RCC 7860 (cell line): ENCODE data around the gene PHF3.
A peak's percentile ranks its signal among the peaks of the same experiment; 100 is the strongest.
"Not testable (repeated sequence)": the region's sequence is repeated elsewhere in the genome, so short reads cannot be mapped to it uniquely, and the experiment has no call there.

Experiments
- DNase-seq: peaks from one replicate; pipeline ENCODE4 v3.0.0-alpha.2; 2015; ENCODE audit warnings: low spot score
- FAIRE-seq: peaks from 2 replicates; lab custom pipeline; 2012; peaks lifted over from hg19 to GRCh38; lab: Jason Lieb, UNC

The PHF3 gene

GRCh38 chr6:63690221-63690620, 54.6 kb downstream of the PHF3 start:
- DNase-seq (no peak), FAIRE-seq (no peak)

GRCh38 chr6:63705707-63706106, 70.1 kb downstream of the PHF3 start:
- FAIRE-seq (no peak), DNase-seq (no peak)

- no peak for FAIRE-seq
- no peak for DNase-seq
Measured at GRCh38 chr6:63706630-63707029, 71.0 kb downstream of the PHF3 start.

GRCh38 chr6:63708631-63709030, 73.0 kb downstream of the PHF3 start:
- FAIRE-seq (no peak), DNase-seq (no peak)

GRCh38 chr6:63709148-63709547, 73.5 kb downstream of the PHF3 start:
- no peak for FAIRE-seq
- no peak for DNase-seq

- DNase-seq: no peak
- FAIRE-seq: no peak
Measured at GRCh38 chr6:63713332-63713731, 77.7 kb downstream of the PHF3 start.

GRCh38 chr6:63714091-63714490, 78.5 kb downstream of the PHF3 start:
- no peak for FAIRE-seq
- DNase-seq: no peak

GRCh38 chr6:63716169-63716568, 80.6 kb downstream of the PHF3 start:
- no peak for DNase-seq
- no peak for FAIRE-seq

GRCh38 chr6:63721181-63721580, 85.6 kb downstream of the PHF3 start:
- FAIRE-seq (no peak), DNase-seq (no peak)

- DNase-seq (no peak), FAIRE-seq (peak; percentile 14)
Measured at GRCh38 chr6:63724721-63725120, 89.1 kb downstream of the PHF3 start.

GRCh38 chr6:63730311-63730710, 94.7 kb downstream of the PHF3 start:
- FAIRE-seq (no peak), DNase-seq (no peak)

GRCh38 chr6:63731930-63732329, 96.3 kb downstream of the PHF3 start:
- FAIRE-seq (no peak), DNase-seq (no peak)

GRCh38 chr6:63732336-63732735, 96.7 kb downstream of the PHF3 start:
- FAIRE-seq (no peak), DNase-seq (no peak)

- FAIRE-seq (no peak), DNase-seq (no peak)
Measured at GRCh38 chr6:63734923-63735322, 99.3 kb downstream of the PHF3 start.

GRCh38 chr6:63738190-63738589, 102.6 kb downstream of the PHF3 start:
- DNase-seq, FAIRE-seq: not testable (repeated sequence)

- no peak for DNase-seq
- FAIRE-seq: no peak
Measured at GRCh38 chr6:63739094-63739687, 103.6 kb downstream of the PHF3 start.

- FAIRE-seq (peak; percentile 76), DNase-seq (peak; percentile 25)
Measured at GRCh38 chr6:63740709-63741108, 105.1 kb downstream of the PHF3 start.

GRCh38 chr6:63742060-63742459, 106.5 kb downstream of the PHF3 start:
- no peak for FAIRE-seq
- DNase-seq: no peak

- DNase-seq (no peak), FAIRE-seq (no peak)
Measured at GRCh38 chr6:63743691-63744090, 108.1 kb downstream of the PHF3 start.

GRCh38 chr6:63744810-63745209, 109.2 kb downstream of the PHF3 start:
- no peak for FAIRE-seq
- no peak for DNase-seq

GRCh38 chr6:63745784-63746183, 110.2 kb downstream of the PHF3 start:
- DNase-seq: no peak
- no peak for FAIRE-seq

- DNase-seq: no peak
- FAIRE-seq: no peak
Measured at GRCh38 chr6:63750400-63750799, 114.8 kb downstream of the PHF3 start.

GRCh38 chr6:63757275-63757674, 121.7 kb downstream of the PHF3 start:
- FAIRE-seq, DNase-seq: not testable (repeated sequence)
